NOMO-1 treated with dmso at 0.1 percent for 144 hours (cell line): ENCODE measurements around the gene DIRAS2.
"Not testable (repeated sequence)": the region's sequence is repeated elsewhere in the genome, so short reads cannot be mapped to it uniquely, and the experiment has no call there.

ENCODE experiments used
- DNase-seq: peaks from one replicate; lab custom pipeline; 2025; ENCODE audit not compliant: unreplicated experiment; lab: John Stamatoyannopoulos, UW

Gene DIRAS2

DNA sequence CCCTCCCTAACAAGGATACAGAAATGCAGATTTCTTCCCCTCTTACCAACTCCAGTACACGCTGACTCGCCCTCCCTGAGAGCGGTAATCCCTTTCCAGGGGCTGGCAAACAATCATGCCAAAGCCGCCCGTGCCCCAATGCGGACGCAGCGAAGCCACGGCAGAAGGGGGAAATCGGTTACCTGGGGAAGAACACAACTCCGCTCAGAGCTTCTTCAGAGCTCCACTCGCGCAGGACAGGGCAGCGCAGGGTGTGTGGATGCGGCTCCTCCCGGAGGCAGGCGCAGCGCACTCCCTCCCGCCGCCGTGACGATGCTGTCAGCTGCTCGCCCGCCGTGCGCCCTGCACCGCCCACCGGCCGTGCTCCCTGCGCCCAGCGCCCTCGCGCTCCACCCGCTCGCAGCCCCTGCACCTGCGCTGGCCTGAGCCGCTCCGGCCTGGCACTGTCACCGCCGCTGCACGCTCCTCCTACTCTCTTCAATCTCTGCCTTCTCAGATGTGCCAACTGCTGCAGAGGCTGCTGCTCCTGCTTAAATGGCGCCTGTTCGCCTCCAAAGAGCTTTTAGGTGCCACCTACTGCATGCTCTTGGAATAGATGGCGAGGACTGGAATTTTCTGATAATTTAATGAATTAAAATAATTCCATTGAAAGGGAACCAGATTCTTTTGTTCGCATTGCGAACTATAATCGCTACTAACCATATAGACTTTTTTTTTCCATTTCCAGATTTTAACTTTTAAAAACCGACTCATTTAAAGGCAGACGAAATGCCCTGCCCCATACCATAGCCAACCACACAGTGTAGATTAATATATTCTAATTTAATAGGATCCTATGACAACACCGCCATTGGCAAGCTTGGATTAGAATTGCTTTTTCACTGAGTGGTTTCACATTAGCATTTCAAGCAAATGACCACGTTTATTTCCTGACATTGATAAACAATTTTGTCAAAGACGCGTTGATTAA lies at the start of gene DIRAS2:
TSS of gene DIRAS2 (minus strand) at position 255 of the 970 bp plus-strand sequence. CDS start 28,997 bp downstream, outside the sequence.
- no peak for DNase-seq

GRCh38 chr9:90684736-90685135 lies 42.1 kb upstream of the DIRAS2 start:
- DNase-seq: no peak

DNA sequence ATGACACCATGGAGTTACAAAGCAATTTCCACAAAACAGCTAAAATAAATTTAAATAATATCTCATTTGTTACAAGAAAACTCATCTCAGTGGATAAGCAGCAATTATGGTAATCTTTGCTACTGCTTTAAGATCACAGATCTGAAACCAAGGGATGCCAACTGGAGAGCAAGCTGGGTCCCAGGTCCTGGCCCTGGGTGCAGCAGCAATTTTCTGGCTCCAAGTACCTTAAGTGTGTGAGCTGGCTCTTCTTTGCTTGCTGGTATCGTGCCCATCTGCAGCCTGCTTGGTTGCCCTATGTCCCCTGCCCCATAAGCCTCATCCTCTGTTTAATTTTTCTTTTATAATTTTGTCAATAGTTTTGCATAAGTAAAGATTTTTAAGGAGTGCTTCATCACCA lies 41.5 kb upstream of the DIRAS2 start:
- DNase-seq: no peak

GRCh38 chr9:90680534-90680933 lies 37.9 kb upstream of the DIRAS2 start:
- DNase-seq: no peak

- DNase-seq: no peak
These were observed 22.4 kb upstream of the DIRAS2 start for GRCh38 chr9:90665072-90665471.

- no peak for DNase-seq
These were observed 17.2 kb upstream of the DIRAS2 start for GRCh38 chr9:90659650-90660364.

- no peak for DNase-seq
These were observed 16.2 kb upstream of the DIRAS2 start for GRCh38 chr9:90658783-90659182.

DNA sequence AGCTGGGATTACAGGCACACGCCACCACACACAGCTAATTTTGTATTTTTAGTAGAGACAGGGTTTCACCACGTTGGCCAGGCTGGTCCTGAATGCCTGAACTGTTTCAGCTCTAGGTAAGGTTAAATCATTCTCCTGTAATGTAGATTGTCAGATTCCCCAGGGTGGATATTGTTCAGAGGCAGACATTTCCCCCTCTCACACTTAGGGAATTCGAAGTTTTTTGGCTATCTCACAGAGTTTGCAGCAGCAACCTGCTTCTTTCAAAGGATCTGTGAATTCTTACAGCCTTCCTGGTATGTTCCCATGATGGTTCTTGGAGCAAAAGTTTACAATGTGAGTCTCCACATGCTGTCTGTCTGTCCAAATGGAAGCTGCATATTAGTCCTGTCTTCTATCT lies 15.6 kb upstream of the DIRAS2 start:
- DNase-seq: no peak

DNA sequence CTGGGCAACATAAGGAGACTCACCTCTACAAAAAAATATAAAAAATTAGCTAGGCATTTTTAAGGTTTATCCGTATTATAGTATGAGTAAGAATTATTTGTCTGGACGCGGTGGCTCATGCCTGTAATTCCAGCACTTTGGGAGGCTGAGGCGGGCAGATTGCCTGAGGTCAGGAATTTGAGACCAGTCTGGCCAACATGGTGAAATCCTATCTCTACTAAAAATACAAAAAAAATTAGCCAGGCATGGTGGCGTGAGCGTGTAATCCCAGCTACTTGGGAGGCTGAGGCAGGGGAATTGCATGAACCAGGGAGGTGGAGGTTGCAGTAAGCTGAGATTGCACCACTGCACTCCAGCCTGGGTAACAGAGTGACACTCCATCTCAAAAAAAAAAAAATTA lies 14.3 kb upstream of the DIRAS2 start:
- not testable (repeated sequence) for DNase-seq

- no peak for DNase-seq
These were observed 8.6 kb upstream of the DIRAS2 start for GRCh38 chr9:90651246-90651645.

DNA sequence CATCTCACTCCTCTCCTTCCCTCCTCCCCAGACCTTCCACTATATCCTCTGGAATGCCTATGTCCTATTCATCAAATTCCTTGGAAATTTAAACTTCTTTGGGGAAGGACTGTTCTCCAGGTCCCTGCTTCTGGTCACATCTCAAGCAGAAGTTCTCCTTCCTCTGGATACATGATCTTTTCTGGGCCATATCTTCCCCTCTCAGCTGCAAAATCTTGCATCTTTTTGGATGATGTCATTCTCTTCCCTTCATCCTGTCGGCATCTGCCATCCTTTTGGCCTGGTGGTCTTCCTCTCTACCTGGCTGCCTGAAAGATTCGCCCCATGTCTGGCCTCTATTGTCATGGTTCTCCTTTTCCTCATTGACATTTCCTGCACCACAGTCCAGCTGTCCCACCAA lies 5.2 kb upstream of the DIRAS2 start:
- DNase-seq: no peak

- DNase-seq: no peak
These were observed 3.1 kb upstream of the DIRAS2 start for GRCh38 chr9:90645721-90646120.

DNA sequence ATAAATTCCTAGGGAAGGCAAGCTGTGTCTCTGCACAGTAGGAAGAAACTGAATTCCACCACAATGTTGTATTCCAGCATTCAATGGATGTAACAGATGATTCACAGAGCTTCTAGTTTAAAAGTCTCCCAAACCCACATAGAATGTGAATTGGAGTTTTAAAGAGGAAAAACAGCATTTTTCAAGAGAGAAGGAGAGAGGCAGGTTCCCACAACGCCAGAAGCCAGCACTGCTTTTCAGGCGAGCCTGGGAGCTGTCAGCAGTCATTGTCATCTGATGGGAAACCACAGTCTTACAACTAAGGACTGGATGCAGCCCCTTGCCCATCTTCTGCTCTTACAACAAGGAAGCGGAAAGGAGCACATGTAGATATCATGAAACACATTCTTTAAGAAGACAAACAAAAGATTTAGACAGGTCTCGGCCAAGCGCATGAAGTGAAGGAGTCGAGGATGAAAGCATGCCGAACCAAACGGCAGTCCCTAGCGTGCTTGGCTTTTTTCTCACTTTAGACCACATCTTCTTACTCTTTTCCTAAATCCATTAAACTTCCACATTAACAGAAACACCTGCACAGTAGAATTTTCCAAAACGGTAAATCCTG lies 638 bp downstream of the DIRAS2 start:
- DNase-seq: no peak

- no peak for DNase-seq
These were observed 1.5 kb downstream of the DIRAS2 start for GRCh38 chr9:90641086-90641485.

- DNase-seq: no peak
These were observed 2.3 kb downstream of the DIRAS2 start for GRCh38 chr9:90640361-90640760.

- DNase-seq: no peak
These were observed 5.0 kb downstream of the DIRAS2 start for GRCh38 chr9:90637626-90638025.

DNA sequence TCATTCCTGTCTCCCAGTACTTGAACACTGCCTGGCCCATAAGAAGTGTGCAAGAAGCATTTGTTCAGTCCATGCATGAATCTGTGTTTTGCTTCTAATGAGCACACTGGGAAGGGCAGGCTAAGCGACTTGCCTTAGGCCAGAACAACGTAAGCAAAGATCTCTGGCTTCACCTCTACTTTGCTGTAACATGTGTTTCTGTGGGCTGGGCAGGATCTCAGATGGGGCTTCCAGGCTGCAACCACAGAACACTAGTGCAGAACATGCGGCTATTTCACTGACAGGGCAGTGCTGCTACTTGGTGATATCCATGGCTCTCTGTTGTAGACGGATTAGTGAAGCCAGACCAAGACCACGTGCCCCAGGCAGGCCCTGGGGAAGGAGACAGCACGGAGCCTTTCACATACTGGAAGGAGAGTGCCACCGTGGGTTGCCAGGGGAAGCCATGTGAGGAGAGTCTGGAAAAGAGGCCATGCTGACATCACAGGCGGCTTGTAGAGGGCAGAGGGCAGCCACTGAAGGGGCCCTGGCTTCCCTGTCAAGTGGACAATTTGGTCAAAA lies 9.9 kb downstream of the DIRAS2 start:
- no peak for DNase-seq

DNA sequence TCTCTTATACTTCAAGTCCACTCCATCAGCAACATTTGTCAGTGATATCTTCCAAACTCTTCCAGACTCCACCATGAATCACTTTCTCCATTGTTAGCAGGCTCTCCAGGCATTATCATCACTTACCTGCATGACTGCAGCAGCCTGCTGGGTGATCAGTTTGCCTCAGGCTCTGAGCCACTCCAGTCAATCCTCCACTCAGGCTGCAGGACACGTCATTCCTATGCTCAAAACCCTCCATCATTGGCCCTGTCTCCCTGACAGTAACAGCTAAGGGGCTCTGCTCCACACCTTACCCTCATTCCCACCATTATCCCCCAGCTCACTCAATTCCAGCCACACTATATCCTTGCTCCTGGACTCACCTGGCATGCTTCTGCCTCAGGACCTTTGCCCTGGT lies 10.7 kb downstream of the DIRAS2 start:
- DNase-seq: no peak

GRCh38 chr9:90629991-90630390 lies 12.6 kb downstream of the DIRAS2 start:
- no peak for DNase-seq

GRCh38 chr9:90629354-90629753 lies 13.3 kb downstream of the DIRAS2 start:
- DNase-seq: no peak

DNA sequence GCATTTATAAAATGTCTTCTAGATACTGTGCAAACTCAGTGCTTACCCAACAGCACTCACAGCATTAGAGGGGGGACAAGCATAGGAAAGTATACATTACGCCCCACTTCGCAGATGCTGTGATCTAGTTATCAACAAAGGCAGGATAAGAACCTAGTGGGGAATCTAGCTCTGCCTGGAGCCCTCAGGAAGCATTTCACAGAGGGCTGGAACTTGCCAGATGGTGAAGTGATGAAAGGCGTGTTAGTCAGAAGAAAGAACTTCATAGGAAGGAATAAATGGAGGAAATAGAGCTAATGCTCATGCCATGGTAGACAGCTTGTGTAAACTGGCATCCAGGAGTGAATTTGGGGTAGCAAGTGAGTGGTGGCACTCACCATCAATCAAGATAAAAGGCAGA lies 25.8 kb downstream of the DIRAS2 start:
- DNase-seq: no peak
